ENCODE data around the gene S100A16. TPM values are rescaled to one million over a fixed set of nuclear protein-coding genes. Genes with fewer than 3 reads are reported as not detected.

Gene S100A16
- total RNA-seq, 1 donor from 2014 or later = not detected

GRCh38 chr1:153573351-153573750 lies 39.6 kb downstream of the S100A16 start:
- Mint-ChIP-seq H3K36me3 (ENCODE audit: low read depth) (no peaks in the 10 kb centered on the region), H3K27me3 (peaks cover 10% of the 10 kb centered on the region), H3K4me3 (no peak overlapping the region), H3K27ac (peak overlapping the region; percentile 79), H3K9me3 (no peaks in the 10 kb centered on the region), H3K4me1 (peaks cover 20% of the 10 kb centered on the region)
- ChIA-PET POLR2A (interaction anchor here (0.6 to 4.7 kb wide), 12 partner anchors 25 to 165 kb away, joined by 3 to 65 read pairs (median 8); partner anchors contain the start of genes CHTOP, ILF2, INTS3 and S100A1), CTCF (interaction anchor here (1.3 to 6.3 kb wide), 18 partner anchors 8 to 413 kb away, joined by 4 to 119 read pairs (median 10); partner anchors contain the start of genes CHTOP, ILF2, NPR1 and RAB13)
- ATAC-seq (ENCODE audit: low read depth) (no peak), DNase-seq (no peak)
- intact Hi-C loops (cut with micrococcal nuclease) = loop anchor here (2.0 to 5.0 kb wide), 4 partner anchors 25 to 699 kb away; partner anchors contain the start of genes HAX1, S100A13 and SNAPIN
- TF ChIP-seq, protein P1, sequence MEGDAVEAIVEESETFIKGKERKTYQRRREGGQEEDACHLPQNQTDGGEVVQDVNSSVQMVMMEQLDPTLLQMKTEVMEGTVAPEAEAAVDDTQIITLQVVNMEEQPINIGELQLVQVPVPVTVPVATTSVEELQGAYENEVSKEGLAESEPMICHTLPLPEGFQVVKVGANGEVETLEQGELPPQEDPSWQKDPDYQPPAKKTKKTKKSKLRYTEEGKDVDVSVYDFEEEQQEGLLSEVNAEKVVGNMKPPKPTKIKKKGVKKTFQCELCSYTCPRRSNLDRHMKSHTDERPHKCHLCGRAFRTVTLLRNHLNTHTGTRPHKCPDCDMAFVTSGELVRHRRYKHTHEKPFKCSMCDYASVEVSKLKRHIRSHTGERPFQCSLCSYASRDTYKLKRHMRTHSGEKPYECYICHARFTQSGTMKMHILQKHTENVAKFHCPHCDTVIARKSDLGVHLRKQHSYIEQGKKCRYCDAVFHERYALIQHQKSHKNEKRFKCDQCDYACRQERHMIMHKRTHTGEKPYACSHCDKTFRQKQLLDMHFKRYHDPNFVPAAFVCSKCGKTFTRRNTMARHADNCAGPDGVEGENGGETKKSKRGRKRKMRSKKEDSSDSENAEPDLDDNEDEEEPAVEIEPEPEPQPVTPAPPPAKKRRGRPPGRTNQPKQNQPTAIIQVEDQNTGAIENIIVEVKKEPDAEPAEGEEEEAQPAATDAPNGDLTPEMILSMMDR (IDR thresholded peaks at IDR 0.05) = no peak

DNA sequence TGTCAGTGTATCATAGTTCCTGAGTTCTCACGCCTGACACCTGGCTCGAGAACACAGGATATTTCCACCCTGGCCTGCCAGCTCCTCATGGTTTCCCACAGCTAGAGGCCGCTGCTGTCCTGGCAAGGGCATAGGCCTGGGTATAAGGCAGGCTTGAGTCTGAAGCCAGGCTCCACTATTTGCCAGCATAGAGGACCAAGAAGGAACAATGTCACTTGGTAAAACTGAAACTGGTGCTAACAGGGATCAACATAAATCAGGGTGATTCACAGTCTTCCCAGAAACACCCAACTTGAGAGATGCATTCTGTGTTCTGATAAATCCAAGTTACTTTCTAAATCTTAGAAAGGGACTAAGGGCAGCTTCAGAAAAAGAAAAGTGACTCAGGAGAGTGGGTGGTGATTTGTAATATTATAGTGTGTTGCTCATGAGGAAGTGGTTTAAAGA lies 40.3 kb downstream of the S100A16 start:
- peak; percentile 53 for DNase-seq
- ChIA-PET CTCF (interaction anchor here (0.6 to 6.3 kb wide), 31 partner anchors 9 to 414 kb away, joined by 3 to 119 read pairs (median 6); partner anchors contain the start of genes CHTOP, ILF2, NPR1 and RAB13), POLR2A (interaction anchor here (0.6 to 4.7 kb wide), 18 partner anchors 26 to 418 kb away, joined by 3 to 65 read pairs (median 6); partner anchors contain the start of genes CHTOP, ILF2, INTS3 and S100A1)
- TF ChIP-seq, protein P1 (IDR thresholded peaks at IDR 0.05) = no peak
- H3K4me1 Mint-ChIP-seq = peaks cover 27% of the 10 kb centered on the region
- no peak overlapping the region for H3K4me3 Mint-ChIP-seq
- intact Hi-C loops (cut with micrococcal nuclease) = loop anchor here (1.0 to 5.0 kb wide), 9 partner anchors 26 to 700 kb away; partner anchors contain the start of genes CHTOP, HAX1, RAB13 and S100A13
- peak; percentile 93 for ATAC-seq (ENCODE audit: low read depth)
- peak overlapping the region; percentile 79 for H3K27ac Mint-ChIP-seq
- H3K36me3 Mint-ChIP-seq (ENCODE audit: low read depth) = no peaks in the 10 kb centered on the region
- peaks cover 8% of the 10 kb centered on the region for H3K27me3 Mint-ChIP-seq
- H3K9me3 Mint-ChIP-seq = no peaks in the 10 kb centered on the region

- H3K9me3 Mint-ChIP-seq = no peaks in the 10 kb centered on the region
- TF ChIP-seq, protein P1 (IDR thresholded peaks at IDR 0.05) = no peak
- POLR2A ChIA-PET = interaction anchor here (1.3 to 4.7 kb wide), 12 partner anchors 27 to 156 kb away, joined by 3 to 65 read pairs (median 6); partner anchors contain the start of genes CHTOP, ILF2, INTS3 and S100A13
- intact Hi-C loops (cut with micrococcal nuclease) = loop anchor here (1.0 to 5.0 kb wide), 9 partner anchors 27 to 701 kb away; partner anchors contain the start of genes CHTOP, HAX1, RAB13 and S100A13
- H3K4me3 Mint-ChIP-seq = no peak overlapping the region
- H3K4me1 Mint-ChIP-seq = peaks cover 31% of the 10 kb centered on the region
- CTCF ChIA-PET = interaction anchor here (1.0 to 6.3 kb wide), 24 partner anchors 8 to 415 kb away, joined by 3 to 119 read pairs (median 8); partner anchors contain the start of genes CHTOP, ILF2, NPR1 and RAB13
- peaks cover 6% of the 10 kb centered on the region for H3K27me3 Mint-ChIP-seq
- ATAC-seq (ENCODE audit: low read depth) = no peak
- H3K36me3 Mint-ChIP-seq (ENCODE audit: low read depth) = no peaks in the 10 kb centered on the region
- DNase-seq = no peak
- H3K27ac Mint-ChIP-seq = no peak overlapping the region
These were observed 41.2 kb downstream of the S100A16 start for GRCh38 chr1:153571706-153572105.

DNA sequence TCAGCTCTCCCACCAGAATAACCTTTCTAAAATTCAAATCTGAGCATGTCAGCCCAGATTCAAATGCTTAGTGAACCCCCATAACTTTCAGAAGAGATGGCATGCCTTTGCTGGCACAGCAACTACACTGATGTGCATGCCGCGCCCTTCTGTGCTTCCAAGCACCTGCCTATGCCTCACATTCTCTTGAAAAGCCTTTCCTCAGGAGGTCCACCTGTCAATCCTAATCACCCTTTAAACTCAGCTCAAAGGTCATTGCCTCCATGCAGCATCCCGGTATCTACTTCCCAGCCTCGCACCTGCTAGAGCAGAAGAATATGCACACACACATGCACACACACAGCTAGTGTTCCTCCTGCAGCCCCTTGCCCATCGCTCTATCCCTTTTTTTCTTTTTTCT lies 42.1 kb downstream of the S100A16 start:
- H3K27ac Mint-ChIP-seq = no peak overlapping the region
- intact Hi-C loops (cut with micrococcal nuclease) = loop anchor here (5.0 kb wide), 1 partner anchor 86 kb away; the partner anchor contains the start of gene SNAPIN
- POLR2A ChIA-PET = interaction anchor here (0.6 to 4.7 kb wide), 4 partner anchors 20 to 63 kb away, joined by 4 to 65 read pairs (median 24); partner anchors contain the start of genes CHTOP and S100A6

More for the DNA sequence above, 42.1 kb downstream of the S100A16 start:
- Mint-ChIP-seq H3K9me3 (no peaks in the 10 kb centered on the region), H3K27me3 (peaks cover 6% of the 10 kb centered on the region), H3K36me3 (ENCODE audit: low read depth) (no peaks in the 10 kb centered on the region), H3K4me1 (peaks cover 37% of the 10 kb centered on the region), H3K4me3 (no peak overlapping the region)
- ATAC-seq (ENCODE audit: low read depth) (no peak), DNase-seq (no peak)
- TF ChIP-seq, protein P1 (IDR thresholded peaks at IDR 0.05) = no peak
- CTCF ChIA-PET = interaction anchor here (0.7 to 6.3 kb wide), 9 partner anchors 25 to 179 kb away, joined by 3 to 119 read pairs (median 9); partner anchors contain the start of genes CHTOP, S100A1, S100A13 and S100A4
